ENCODE results near the gene MYO1B. TPM values are rescaled to one million over a fixed set of nuclear protein-coding genes. Genes with fewer than 3 reads are reported as not detected.

MYO1B gene
- total RNA-seq, 1 experiment from 2014 or later = 43.6 TPM

GRCh38 chr2:191347881-191348280 is 102.7 kb downstream of the MYO1B start:
- ChIA-PET POLR2A (no interaction called here), CTCF (interaction anchor here (0.5 kb wide), 1 partner anchor 976 kb away, joined by 3 read pairs; no protein-coding TSS in a partner anchor)
- Mint-ChIP-seq H3K36me3 (peaks cover 18% of the 10 kb centered on the region), H3K4me1 (no peaks in the 10 kb centered on the region), H3K27ac (no peak overlapping the region), H3K27me3 (ENCODE audit: low read depth) (no peaks in the 10 kb centered on the region), H3K4me3 (no peak overlapping the region), H3K9me3 (no peaks in the 10 kb centered on the region)
- no peak for DNase-seq (ENCODE audit: low spot score)
- ATAC-seq = no peak
- no peak for TF ChIP-seq FOXJ3 (CRISPR knock-in tag; IDR thresholded peaks at IDR 0.05; ENCODE audit: borderline replicate concordance)
- TF ChIP-seq ZNF396 (CRISPR knock-in tag; IDR thresholded peaks at IDR 0.05; ENCODE audit: borderline replicate concordance) = no peak
- TF ChIP-seq SOX15 (CRISPR knock-in tag; IDR thresholded peaks at IDR 0.05) = no peak
- no peak for TF ChIP-seq ZNF317 (CRISPR knock-in tag; IDR thresholded peaks at IDR 0.05; ENCODE audit: borderline replicate concordance, low read depth)
- no peak for TF ChIP-seq FOXK1 (CRISPR knock-in tag; IDR thresholded peaks at IDR 0.05)
- TF ChIP-seq ZMAT4 (CRISPR knock-in tag; IDR thresholded peaks at IDR 0.05) = no peak
- TF ChIP-seq IRF2 (CRISPR knock-in tag; IDR thresholded peaks at IDR 0.05; ENCODE audit: borderline replicate concordance, low read depth) = no peak
- TF ChIP-seq CBFB (CRISPR knock-in tag; IDR thresholded peaks at IDR 0.05; ENCODE audit: low read depth) = no peak
- TF ChIP-seq JUN (CRISPR knock-in tag; IDR thresholded peaks at IDR 0.05) = no peak
- no peak for TF ChIP-seq NFATC4 (CRISPR knock-in tag; IDR thresholded peaks at IDR 0.05)
- TF ChIP-seq IRF1 (CRISPR knock-in tag; IDR thresholded peaks at IDR 0.05) = no peak
- TF ChIP-seq ZNF121 (CRISPR knock-in tag; IDR thresholded peaks at IDR 0.05) = no peak
- TF ChIP-seq NR3C1 (CRISPR knock-in tag; conservative IDR thresholded peaks at IDR 0.05; ENCODE audit: low read depth) = no peak
- no peak for TF ChIP-seq ZNF232 (CRISPR knock-in tag; IDR thresholded peaks at IDR 0.05)
- no peak for TF ChIP-seq GTF2I (CRISPR knock-in tag; conservative IDR thresholded peaks at IDR 0.05)
- no peak for TF ChIP-seq NFYB (CRISPR knock-in tag; conservative IDR thresholded peaks at IDR 0.05; ENCODE audit: low read depth)
- TF ChIP-seq CREM (CRISPR knock-in tag; IDR thresholded peaks at IDR 0.05) = no peak
- no peak for TF ChIP-seq ZNF416 (CRISPR knock-in tag; IDR thresholded peaks at IDR 0.05)
- TF ChIP-seq ZNF263 (CRISPR knock-in tag; IDR thresholded peaks at IDR 0.05; ENCODE audit: low read depth) = no peak
- no peak for TF ChIP-seq GRHL2 (CRISPR knock-in tag; IDR thresholded peaks at IDR 0.05; ENCODE audit: insufficient replicate concordance, severe bottlenecking)

- peaks cover 37% of the 10 kb centered on the region for H3K36me3 Mint-ChIP-seq
- DNase-seq (ENCODE audit: low spot score) (no peak), ATAC-seq (no peak)
- peaks cover 3% of the 10 kb centered on the region; the same call in 1 of the 2 replicates for H3K4me1 Mint-ChIP-seq
- no peak overlapping the region for H3K4me3 Mint-ChIP-seq
- TF ChIP-seq E2F1 (CRISPR knock-in tag; IDR thresholded peaks at IDR 0.05) (no peak), TEAD4 (CRISPR knock-in tag; IDR thresholded peaks at IDR 0.05) (no peak), ZNF281 (CRISPR knock-in tag; IDR thresholded peaks at IDR 0.05) (no peak), GABPB1 (CRISPR knock-in tag; IDR thresholded peaks at IDR 0.05) (no peak)
- ChIA-PET CTCF (no interaction called here), POLR2A (no interaction called here)
- no peaks in the 10 kb centered on the region for H3K27me3 Mint-ChIP-seq (ENCODE audit: low read depth)
- no peak overlapping the region for H3K27ac Mint-ChIP-seq
- H3K9me3 Mint-ChIP-seq = peaks cover 6% of the 10 kb centered on the region
Observed at GRCh38 chr2:191349990-191350389, 104.8 kb downstream of the MYO1B start.
